NCI-H1092 treated with DMSO at 0.1 percent for 48 hours (cell line): ENCODE measurements around the gene SUN5.

Source experiments
- DNase-seq: peaks from one replicate; lab custom pipeline; 2025; lab: John Stamatoyannopoulos, UW

Gene SUN5

DNA sequence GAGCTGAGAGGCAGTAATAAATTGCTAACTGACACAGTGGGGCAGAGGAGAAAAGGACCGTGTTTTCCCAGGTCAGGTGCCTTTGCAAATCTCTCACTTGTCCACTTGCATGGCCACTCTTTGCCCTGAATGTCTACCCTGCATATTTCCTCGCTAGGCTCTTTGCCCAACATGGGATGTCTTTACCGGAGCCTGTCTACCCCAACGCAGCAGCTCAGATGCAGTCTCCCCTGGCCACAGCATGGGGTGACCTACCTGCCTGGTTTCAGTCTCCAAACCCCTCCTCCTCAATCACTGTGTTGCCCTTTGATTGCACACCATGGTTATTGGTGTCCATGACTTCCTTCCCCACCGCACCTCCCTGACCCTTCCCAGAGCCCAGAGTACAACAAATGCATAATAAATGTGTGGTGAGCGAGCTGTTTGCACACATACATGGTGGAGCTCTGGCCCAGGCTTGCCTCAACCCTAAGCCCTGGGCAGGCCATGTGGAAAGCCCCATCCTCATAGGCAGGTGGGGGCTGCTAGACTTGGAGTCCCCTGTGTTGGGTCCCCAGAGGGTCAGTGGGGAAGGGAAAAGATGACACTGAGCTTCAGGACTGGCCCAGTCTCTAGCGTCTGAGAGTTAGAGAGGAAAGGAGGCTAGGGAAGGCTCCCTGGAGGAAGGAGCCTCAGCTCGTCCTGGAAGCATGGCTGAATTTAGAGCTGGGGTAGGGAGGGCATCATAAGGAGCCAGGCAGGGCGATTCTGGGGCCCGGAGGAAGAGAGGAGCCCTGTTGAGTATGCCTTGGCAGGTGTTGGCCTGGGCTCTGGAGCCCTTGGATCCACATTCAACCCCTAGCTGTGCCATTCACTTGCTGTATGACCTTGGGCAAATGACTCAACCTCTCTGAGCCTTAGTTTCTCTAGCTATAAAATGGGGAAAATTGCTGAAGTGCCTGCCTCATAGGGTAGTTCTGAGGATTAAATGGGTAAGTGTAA is 22.8 kb upstream of the SUN5 start:
- DNase-seq: no peak

DNA sequence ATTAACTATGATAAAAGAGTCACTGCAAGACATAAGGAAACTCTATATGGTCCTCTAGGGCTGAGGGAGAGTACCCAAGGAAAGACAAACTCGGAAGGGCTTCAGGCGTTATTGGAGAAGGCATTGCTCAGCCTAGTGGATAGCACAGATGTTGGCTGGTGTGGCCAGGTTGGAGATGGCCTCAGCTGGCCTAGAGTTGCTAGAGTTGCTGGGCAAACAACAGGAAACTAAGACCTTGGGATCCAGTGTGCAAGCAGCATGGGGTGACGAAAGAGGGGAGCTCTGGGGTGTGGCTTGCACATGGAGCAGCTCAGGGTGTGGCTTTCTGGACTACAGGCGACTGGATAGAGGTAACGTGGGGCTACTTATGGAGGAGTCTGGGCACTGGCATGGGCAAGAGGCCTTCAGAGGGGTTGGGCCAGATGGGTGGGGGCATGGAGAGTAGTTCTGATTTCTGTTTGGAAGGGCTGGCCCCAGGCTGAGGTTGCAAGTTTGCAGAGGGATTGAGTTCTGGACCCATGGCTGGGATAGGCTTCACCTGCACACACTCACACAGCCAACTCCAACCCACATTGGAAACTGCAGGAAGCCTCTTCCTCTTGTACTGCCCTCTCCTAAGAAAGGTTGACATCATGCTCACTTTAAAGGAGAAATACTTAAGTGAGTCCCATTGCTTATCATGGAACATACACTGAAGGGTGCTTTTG is 22.0 kb upstream of the SUN5 start:
- DNase-seq: no peak

DNA sequence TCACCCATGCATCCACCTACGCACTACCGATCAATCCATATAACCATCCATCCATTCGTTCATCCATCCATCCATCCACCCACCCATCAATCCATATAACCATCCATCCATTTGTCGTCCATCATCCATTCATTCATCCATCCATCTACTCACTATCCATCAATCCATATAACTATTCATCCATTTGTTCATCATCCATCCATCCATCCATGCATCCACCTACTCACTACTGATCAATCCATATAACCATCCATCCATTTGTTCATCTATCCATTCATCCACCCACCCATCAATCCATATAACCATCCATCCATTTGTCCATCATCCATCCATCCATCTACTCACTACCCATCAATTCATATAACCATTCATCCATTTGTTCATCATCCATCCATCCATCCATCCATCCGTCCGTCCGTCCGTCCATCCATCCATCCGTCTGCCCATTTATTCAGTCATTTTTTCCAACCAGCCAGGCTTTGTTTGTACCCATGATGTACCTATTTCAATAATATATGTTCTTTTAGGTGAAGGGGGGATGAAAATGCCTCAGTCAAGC is 21.2 kb upstream of the SUN5 start:
- DNase-seq: no peak

GRCh38 chr20:33024609-33025317 is 20.5 kb upstream of the SUN5 start:
- no peak for DNase-seq

- no peak for DNase-seq
Measured at GRCh38 chr20:33024243-33024560, 20.0 kb upstream of the SUN5 start.

GRCh38 chr20:33023439-33024242 is 19.4 kb upstream of the SUN5 start:
- DNase-seq: no peak

GRCh38 chr20:33022694-33023438 is 18.6 kb upstream of the SUN5 start:
- no peak for DNase-seq

GRCh38 chr20:33022289-33022688 is 18.1 kb upstream of the SUN5 start:
- no peak for DNase-seq

- DNase-seq: no peak
Measured at GRCh38 chr20:33021879-33022278, 17.6 kb upstream of the SUN5 start.

- no peak for DNase-seq
Measured at GRCh38 chr20:33020278-33021161, 16.3 kb upstream of the SUN5 start.

DNA sequence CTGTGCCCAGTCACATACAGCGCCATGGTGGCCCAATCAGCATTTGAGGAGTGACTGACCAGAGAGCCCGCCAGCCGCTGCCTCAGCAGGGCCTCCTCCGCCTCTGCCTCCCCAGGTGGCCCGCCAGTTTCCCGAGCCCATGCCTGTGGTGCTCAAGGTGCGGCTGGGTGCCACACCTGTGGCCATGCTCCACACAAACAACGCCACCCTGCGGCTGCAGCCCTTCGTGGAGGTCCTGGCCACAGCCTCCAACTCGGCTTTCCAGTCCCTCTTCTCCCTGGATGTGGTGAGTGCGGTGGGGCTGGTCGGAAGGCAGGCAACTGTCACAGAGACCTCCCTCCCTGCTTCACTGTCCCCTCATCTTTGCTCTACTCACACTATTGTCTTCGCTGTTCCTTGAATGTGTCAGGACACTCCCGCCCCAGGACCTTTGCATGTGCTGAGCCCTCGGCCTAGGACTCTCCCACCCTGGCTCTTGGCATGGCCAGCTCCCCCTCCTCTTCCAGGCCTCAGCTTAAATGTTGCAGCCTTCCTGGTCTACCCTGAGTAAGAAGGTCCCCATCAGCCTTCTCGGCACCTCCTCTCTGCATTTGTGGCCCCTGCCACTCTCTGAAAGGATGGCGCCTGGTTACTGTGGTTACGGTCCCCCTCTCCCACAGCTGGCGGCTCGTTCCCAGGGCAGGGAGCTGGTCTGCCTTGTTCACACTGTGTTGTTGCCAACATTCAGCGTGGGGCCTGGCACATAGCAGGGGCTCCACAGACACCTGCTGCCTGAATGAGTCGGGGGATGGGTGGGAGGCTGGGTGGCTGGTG is 15.4 kb upstream of the SUN5 start:
- DNase-seq: no peak

DNA sequence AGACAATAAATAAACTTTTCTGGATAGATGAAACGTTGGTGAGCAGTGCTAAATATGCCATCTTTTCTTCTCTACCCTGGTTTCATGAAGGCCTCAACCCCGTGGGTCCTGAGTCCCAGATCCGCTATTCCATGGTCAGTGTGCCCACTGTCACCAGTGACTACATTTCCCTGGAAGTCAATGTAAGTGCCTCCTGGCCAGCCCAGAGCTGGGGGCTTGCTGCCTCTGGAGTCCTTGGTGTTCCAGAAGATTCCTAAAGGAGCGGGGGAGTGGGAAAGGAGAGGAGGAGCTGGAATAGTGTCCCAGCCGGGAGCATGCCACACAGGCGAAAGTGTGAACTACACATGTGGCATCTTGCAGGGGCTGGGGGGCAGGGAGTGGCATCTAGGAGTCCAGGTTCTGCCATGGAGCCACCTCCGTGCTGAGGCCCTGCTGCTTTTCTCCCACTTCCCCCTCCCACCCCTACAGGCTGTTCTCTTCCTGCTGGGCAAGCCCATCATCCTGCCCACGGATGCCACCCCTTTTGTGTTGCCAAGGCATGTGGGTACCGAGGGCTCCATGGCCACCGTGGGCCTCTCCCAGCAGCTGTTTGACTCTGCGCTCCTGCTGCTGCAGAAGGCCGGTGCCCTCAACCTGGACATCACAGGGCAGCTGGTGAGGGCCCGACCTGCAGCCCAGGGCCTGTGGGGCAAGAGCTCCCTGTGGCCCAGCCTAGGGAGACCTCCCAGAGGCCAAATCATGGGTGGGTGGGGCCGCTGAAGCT is 14.1 kb upstream of the SUN5 start:
- DNase-seq: no peak

DNA sequence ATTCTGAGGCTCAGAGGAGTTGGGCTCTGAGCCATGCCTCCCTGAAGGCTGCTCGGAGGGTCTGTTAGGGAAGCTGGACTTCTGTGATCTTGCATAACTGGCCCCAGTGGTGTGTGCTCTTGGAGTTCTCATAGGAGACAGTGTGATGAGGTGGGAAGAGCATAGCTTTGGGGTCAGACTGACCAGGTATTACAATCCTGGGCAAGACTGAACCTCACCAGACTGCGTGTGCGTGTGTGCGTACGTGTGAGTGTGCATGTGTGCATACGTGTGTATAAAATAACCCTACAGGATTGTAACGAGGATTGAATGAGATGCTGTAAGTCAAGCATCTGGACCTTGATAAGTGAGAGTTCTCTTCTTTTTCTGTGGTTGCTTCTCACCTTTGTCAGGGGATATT is 13.3 kb upstream of the SUN5 start:
- DNase-seq: no peak

- no peak for DNase-seq
Measured at GRCh38 chr20:33016581-33017109, 12.4 kb upstream of the SUN5 start.

DNA sequence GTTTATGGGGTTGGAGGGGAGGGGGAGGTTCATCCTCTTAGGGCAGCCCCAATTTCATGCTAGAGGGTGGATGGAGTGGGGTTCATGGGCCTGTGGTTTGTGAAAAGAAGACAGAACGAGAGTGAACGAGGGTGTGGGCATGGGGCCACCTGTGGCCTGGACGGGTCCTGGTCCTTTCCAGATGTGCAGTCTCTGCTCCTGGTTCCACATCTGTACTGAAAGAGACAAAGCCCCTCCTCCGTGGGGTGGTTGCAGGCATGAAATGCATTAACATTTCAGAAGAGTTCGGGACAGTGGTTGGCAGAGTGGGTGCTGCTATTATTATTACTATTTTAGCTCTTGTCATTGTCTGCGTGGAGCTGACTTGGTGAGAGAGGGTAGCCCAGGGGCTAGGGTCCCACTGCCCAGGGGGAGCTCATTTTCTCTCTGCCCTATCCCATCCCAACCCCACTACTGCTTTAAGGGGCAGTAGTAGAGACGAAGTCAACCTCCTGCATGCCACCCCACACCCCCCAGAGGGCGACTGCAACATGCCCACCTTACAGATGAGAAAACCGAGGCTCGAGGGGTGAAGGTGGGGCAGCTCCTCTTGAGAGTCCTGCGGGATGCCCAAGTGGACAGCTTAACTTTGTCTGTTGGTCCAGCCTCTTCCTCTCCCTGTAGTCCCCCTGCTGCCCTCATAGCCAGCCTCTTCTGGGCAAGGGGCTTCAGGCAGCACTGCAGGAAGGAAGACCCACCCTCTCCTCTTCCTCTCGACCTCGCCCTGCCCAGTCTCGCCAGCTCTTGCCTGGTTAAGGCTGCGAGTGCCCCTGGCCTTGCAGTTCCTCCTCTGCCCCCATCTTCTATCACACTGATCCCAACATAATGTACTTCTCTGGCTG is 11.7 kb upstream of the SUN5 start:
- no peak for DNase-seq

DNA sequence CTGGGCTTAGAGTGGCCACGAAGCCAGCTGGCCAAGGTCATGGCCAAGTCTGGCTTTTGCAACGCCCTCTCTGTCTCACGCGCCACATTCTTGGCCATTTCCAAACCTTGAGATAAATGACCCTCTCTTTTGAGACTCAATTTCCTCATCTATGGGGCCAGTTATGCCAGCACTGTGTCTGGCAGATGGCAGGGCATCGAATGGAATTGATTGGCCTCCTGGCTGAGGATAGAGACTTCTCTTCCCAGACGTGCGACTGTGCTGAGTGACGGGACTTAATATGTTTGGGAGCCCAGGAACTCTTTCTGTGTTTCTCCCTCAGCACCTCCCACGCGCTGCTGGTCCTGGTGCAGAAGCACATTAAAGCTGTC is 10.9 kb upstream of the SUN5 start:
- DNase-seq: no peak
